NB4 (cell line): ENCODE data around the gene OR6M1.

Experiments used
- DNase-seq: peaks from one replicate; pipeline ENCODE4 v3.0.0; 2010; ENCODE audit warnings: low read depth
- H3K4me3 ChIP-seq: one replicate; pipeline ENCODE4 v1.5.1; 2011; ENCODE audit warnings: mild to moderate bottlenecking, low read depth, low read length, moderate library complexity
- MYC ChIP-seq: IDR thresholded peaks from 2 replicates; pipeline ENCODE4 v1.6.1; 2011; ENCODE audit warnings: low read depth, low read length
- POLR2A ChIP-seq: IDR thresholded peaks from 2 replicates; pipeline ENCODE4 v1.6.1; 2011; ENCODE audit warnings: mild to moderate bottlenecking; ENCODE audit not compliant: insufficient read length; ENCODE audit errors: extremely low read depth
- TF ChIP-seq, protein P1 (sequence below): IDR thresholded peaks from one replicate; pipeline ENCODE4 v1.5.1; 2012; ENCODE audit warnings: low read depth, low read length
- TF ChIP-seq, protein P2 (sequence below): IDR thresholded peaks from 2 replicates; pipeline ENCODE4 v1.6.1; 2011; ENCODE audit warnings: low read depth, low read length

OR6M1 gene

DNA sequence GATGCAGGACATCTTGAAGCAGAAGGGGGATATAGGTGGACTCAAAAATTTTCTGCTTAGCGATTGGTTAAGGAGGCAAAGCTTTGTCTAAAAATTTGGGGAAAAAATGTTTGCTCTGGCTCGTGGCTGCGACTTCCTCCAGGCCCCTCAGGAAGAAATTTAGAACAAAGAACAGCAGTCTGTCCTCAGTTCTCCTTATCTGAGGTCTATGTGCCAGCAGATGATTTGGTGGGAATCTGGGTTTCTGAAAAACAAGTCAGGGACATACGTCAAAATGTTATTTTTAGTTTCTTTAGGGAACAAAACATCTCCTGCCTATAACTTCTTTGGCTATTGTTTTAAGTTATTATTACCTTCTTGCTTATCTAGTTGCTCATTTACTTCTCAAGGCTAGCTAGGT is 8.1 kb downstream of the OR6M1 start:
- TF ChIP-seq MYC: no peak
- H3K4me3 ChIP-seq: no peak overlapping the region
- no peak for DNase-seq

DNA sequence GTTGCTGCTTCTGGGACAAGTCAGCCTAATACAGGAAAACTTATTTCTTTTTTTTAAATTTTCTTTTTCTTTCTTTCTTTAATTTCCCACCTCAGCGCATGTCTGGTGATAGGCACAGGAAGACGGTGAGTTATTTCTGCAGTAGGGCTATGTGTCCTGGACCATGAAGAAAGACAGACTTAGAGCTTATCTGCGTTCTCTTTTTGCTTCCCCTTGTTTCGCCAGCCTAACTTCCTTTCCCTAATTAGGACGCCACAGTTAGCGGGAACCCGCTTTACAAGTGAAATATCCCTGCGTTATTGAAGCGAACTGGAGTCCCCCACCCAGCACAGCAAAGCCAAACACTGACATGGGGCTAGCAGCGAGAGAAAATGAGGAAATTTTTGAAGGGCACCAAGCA is 8.6 kb downstream of the OR6M1 start:
- TF ChIP-seq, protein P1, sequence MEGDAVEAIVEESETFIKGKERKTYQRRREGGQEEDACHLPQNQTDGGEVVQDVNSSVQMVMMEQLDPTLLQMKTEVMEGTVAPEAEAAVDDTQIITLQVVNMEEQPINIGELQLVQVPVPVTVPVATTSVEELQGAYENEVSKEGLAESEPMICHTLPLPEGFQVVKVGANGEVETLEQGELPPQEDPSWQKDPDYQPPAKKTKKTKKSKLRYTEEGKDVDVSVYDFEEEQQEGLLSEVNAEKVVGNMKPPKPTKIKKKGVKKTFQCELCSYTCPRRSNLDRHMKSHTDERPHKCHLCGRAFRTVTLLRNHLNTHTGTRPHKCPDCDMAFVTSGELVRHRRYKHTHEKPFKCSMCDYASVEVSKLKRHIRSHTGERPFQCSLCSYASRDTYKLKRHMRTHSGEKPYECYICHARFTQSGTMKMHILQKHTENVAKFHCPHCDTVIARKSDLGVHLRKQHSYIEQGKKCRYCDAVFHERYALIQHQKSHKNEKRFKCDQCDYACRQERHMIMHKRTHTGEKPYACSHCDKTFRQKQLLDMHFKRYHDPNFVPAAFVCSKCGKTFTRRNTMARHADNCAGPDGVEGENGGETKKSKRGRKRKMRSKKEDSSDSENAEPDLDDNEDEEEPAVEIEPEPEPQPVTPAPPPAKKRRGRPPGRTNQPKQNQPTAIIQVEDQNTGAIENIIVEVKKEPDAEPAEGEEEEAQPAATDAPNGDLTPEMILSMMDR: no peak
- no peak for TF ChIP-seq MYC
- TF ChIP-seq POLR2A: no peak
- TF ChIP-seq, protein P2, sequence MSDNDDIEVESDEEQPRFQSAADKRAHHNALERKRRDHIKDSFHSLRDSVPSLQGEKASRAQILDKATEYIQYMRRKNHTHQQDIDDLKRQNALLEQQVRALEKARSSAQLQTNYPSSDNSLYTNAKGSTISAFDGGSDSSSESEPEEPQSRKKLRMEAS: no peak
- no peak for DNase-seq
- no peak overlapping the region for H3K4me3 ChIP-seq

DNA sequence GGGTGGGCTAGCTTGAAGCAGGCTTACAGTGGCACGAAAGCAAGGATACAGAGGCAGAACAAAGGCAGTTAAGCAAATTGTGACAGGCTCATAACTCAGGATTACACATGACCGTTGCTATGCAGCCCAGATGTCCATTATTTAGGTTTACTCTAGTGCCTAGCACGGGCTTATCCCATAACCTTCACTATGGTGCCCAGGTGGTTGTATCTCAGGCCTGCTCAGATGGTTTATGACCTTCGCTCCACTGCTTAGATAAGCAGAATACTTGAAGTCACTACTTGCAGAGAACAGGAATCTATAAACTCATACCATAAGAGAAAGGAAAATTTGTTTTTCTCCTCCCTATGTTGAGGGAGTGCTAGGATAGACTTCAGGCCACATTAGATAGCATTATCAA is 9.0 kb downstream of the OR6M1 start:
- TF ChIP-seq POLR2A (no peak), MYC (no peak)
- TF ChIP-seq, protein P1: no peak
- TF ChIP-seq, protein P2: no peak
- DNase-seq: no peak

DNA sequence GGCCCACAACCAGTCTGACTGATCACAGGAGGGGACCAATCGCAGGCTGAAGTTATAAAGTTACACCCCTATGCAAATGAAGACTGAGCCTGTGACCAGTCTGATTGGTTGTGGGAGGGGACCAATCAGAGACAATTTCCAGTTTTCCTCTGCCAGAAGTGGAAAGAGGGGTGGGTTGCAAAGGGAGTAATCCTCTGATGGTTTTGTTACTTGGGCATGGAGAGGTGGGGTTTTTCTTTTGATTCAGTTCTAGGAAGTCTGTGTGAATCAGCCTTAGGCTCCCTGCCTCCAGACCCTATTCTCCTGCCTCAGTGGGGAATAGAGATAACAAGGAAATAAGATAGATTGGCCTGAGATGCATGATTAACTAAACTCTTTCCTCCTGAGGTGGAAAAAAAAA is 9.9 kb downstream of the OR6M1 start:
- TF ChIP-seq MYC (no peak), POLR2A (no peak)
- TF ChIP-seq, protein P2: no peak
- TF ChIP-seq, protein P1: no peak
- no peak for DNase-seq
- H3K4me3 ChIP-seq: no peak overlapping the region

More for the DNA sequence above, 9.0 kb downstream of the OR6M1 start:
- H3K4me3 ChIP-seq: no peak overlapping the region

DNA sequence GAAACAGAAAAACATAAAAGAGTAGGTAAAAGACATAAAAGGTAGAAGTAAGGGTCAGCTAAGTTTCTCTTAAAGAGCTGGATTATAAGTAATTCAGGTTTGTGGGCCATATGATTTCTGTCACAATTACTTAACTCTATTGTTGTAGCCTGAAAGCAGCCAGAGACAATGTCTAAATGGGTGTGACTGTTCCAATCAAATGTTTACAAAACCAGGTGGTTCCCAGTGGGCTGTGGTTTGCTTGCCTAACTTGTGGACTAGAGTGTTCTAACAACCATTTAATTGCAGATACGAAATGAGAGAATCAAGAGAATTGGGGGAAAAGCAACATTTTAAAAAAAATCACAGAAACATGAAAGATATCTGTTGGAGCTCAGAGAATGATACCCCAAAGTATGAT is 22.6 kb downstream of the OR6M1 start:
- no peak overlapping the region for H3K4me3 ChIP-seq
- no peak for TF ChIP-seq POLR2A
- TF ChIP-seq MYC: no peak
- TF ChIP-seq, protein P1: no peak
- TF ChIP-seq, protein P2: no peak
- DNase-seq: no peak

DNA sequence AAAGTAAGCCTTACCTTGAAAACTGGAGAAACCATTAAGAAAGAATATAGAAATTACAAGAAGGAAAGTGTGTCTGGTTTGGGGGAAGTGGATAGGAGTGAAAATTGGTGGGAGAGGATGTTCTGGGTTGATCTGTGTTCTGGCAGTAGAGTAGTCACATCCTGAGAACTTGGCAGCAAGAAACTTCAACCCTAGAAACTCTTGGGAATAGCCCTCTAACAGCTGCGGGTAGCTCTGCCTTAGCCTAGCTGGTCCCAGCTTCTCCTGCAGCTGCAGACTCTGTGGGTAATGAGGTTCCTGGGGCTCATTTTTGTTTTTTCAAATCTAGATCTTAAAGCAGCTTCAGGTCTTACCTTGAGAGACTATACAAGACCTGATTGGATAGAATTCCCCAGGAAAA is 27.6 kb downstream of the OR6M1 start:
- DNase-seq: no peak
- TF ChIP-seq, protein P2: no peak
- TF ChIP-seq MYC: no peak
- no peak for TF ChIP-seq POLR2A
- TF ChIP-seq, protein P1: no peak
- H3K4me3 ChIP-seq: no peak overlapping the region
